Sigmoid colon (tissue), 7 donors: ENCODE results near the gene PRR20D. TPM values are rescaled to one million over a fixed set of nuclear protein-coding genes. Genes with fewer than 3 reads are reported as not detected.
A peak's percentile ranks its signal among the peaks of the same experiment; 100 is the strongest.
"Not testable (repeated sequence)": the region's sequence is repeated elsewhere in the genome, so short reads cannot be mapped to it uniquely, and the experiment has no call there.

Experiments used
- DNase-seq: peaks from one replicate; pipeline ENCODE4 v3.0.0-alpha.2; 2019
- H3K27ac ChIP-seq, 4 donors: fragments of 200-600 bp; sonication (generic); one replicate each; pipeline ENCODE4 v1.5.1; 2016 to 2019; ENCODE audit warnings: mild to moderate bottlenecking in 1 of 4
- H3K27me3 ChIP-seq, 3 donors: fragments of 200-600 bp; sonication (generic); one replicate each; pipeline ENCODE4 v1.5.1; 2019; ENCODE audit warnings: mild to moderate bottlenecking in 1 of 3
- H3K36me3 ChIP-seq, 4 donors: fragments of 200-600 bp; sonication (generic); one replicate each; pipeline ENCODE4 v1.5.1; 2016 to 2019
- H3K4me1 ChIP-seq, 4 donors: fragments of 200-600 bp; sonication (generic); one replicate each; pipeline ENCODE4 v1.5.1; 2017 to 2019
- H3K4me3 ChIP-seq, 4 donors: fragments of 200-600 bp; sonication (generic); one replicate each; pipeline ENCODE4 v1.5.1; 2017 to 2019; ENCODE audit warnings: mild to moderate bottlenecking in 2 of 4, moderate library complexity in 1 of 4
- H3K9me3 ChIP-seq, 4 donors: fragments of 200-600 bp in 3 of 4; sonication (generic) in 3 of 4; one replicate each; pipeline versions ENCODE4 v1.5.1 to v1.6.1; 2013 to 2019
- EP300 ChIP-seq, 4 donors: sonication (generic); formaldehyde crosslinking; IDR thresholded peaks; one replicate each; pipeline ENCODE4 v1.6.1; 2017; ENCODE audit warnings: antibody characterized with exemption in 4 of 4
- POLR2A ChIP-seq, 2 donors: fragments of 450-650 bp; IDR thresholded peaks; one replicate each; pipeline ENCODE4 v1.6.1; 2016; ENCODE audit warnings: antibody characterized with exemption in 2 of 2, mild to moderate bottlenecking in 2 of 2, moderate library complexity in 2 of 2
- POLR2AphosphoS5 ChIP-seq, 4 donors: sonication (generic); formaldehyde crosslinking; IDR thresholded peaks; one replicate each; pipeline ENCODE4 v1.6.1; 2017; ENCODE audit warnings: antibody characterized with exemption in 4 of 4
- WGBS, 2 donors: extraction: QIAGEN DNeasy Blood & Tissue Kit; methylation state at CpG; one replicate each; pipeline ENCODE4 v1.1.7; 2013; 5-methylcytosine and 5-hydroxymethylcytosine counted together
- intact Hi-C: fragments of 100-400 bp; cut with DNase I; formaldehyde crosslinking; loops from one replicate; pipeline ENCODE4 v1.15.1; 2023
- polyA plus RNA-seq, 3 donors: library from polyadenylated mRNA; stranded (reverse); fragments of 200-250 nt; gene quantifications; one replicate each; pipeline ENCODE4 v1.2.3, GENCODE V29; 2013
- total RNA-seq, 4 donors: library from RNA; depleted of rRNA; stranded (reverse); fragments of >200 nt; gene quantifications; one replicate each; pipeline ENCODE4 v1.1.0, GENCODE V29; 2016
- TF ChIP-seq, protein P1 (sequence below), 4 experiments: fragments of 450-650 bp in 3 of 4; fragments of 200-600 bp in 1 of 4; IDR thresholded peaks; one replicate each; pipeline ENCODE4 v1.5.1; 2016 to 2019; ENCODE audit warnings: antibody characterized with exemption in 4 of 4, mild to moderate bottlenecking in 3 of 4, moderate library complexity in 2 of 4
- donor health status: healthy with polysubstance abuse.
- donor health status: Bipolar disorder and iron deficiency.
- donor health status: healthy.

Gene PRR20D
- total and polyA plus RNA-seq, 7 donors, result not detected

DNA sequence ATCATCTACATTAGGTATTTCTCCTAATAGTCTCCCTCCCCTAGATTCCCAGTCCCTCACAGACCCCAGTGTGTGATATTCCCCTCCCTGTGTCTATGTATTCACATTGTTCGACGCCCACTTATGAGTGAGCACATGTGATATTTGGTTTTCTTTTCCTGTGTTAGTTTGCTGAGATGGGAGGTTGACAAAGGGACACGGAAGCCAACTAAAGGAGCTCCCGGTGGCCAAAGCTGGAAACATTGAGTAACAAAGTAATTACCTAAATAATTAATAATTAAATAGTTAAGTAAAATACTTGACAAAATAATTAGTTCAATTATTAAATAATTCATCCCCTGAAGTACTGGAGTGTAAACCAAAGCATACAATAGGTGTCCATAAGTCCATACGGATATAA is 21.4 kb upstream of the PRR20D start:
- no peaks in the 10 kb centered on the region for H3K4me1 ChIP-seq
- no peaks in the 10 kb centered on the region for H3K27me3 ChIP-seq
- H3K4me3 ChIP-seq, result no peak overlapping the region
- TF ChIP-seq POLR2A (IDR thresholded peaks at IDR 0.05) (no peak), POLR2AphosphoS5 (IDR thresholded peaks at IDR 0.05) (no peak), EP300 (IDR thresholded peaks at IDR 0.05) (no peak)
- TF ChIP-seq, protein P1, sequence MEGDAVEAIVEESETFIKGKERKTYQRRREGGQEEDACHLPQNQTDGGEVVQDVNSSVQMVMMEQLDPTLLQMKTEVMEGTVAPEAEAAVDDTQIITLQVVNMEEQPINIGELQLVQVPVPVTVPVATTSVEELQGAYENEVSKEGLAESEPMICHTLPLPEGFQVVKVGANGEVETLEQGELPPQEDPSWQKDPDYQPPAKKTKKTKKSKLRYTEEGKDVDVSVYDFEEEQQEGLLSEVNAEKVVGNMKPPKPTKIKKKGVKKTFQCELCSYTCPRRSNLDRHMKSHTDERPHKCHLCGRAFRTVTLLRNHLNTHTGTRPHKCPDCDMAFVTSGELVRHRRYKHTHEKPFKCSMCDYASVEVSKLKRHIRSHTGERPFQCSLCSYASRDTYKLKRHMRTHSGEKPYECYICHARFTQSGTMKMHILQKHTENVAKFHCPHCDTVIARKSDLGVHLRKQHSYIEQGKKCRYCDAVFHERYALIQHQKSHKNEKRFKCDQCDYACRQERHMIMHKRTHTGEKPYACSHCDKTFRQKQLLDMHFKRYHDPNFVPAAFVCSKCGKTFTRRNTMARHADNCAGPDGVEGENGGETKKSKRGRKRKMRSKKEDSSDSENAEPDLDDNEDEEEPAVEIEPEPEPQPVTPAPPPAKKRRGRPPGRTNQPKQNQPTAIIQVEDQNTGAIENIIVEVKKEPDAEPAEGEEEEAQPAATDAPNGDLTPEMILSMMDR (IDR thresholded peaks at IDR 0.05), result no peak
- WGBS, 2 donors, result 93 to 94% methylated on average over 5 of the region's 5 CpGs
- H3K36me3 ChIP-seq, result no peaks in the 10 kb centered on the region
- intact Hi-C loops, result no loop called here
- DNase-seq, result no peak
- H3K9me3 ChIP-seq, result no peaks in the 10 kb centered on the region
- H3K27ac ChIP-seq, result no peak overlapping the region

DNA sequence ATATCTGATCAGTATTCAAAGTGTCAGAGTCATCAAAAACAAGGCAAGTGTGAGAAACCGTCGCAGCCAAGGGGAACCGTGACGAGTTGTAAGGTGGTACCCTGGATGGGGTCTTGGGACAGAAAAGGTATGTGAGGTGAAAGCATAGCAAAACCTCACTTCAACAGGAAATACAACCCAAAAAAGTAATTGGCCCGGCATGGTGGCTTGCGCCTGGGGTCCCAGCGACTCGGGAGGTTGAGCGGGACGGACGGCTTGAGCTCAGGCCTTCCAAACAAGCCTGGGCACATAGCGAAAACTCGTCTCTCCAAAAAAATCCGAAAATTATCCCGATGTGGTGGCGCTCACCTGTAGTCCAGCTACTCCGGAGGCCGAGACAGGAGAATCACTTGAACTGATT is 20.7 kb upstream of the PRR20D start:
- DNase-seq, H3K4me1 ChIP-seq, H3K27ac ChIP-seq, H3K4me3 ChIP-seq, H3K27me3 ChIP-seq, intact Hi-C loops, H3K36me3 ChIP-seq, H3K9me3 ChIP-seq: not testable (repeated sequence)
- WGBS, 2 donors, result 91 to 97% methylated on average over 7 to 14 of the region's 18 CpGs

DNA sequence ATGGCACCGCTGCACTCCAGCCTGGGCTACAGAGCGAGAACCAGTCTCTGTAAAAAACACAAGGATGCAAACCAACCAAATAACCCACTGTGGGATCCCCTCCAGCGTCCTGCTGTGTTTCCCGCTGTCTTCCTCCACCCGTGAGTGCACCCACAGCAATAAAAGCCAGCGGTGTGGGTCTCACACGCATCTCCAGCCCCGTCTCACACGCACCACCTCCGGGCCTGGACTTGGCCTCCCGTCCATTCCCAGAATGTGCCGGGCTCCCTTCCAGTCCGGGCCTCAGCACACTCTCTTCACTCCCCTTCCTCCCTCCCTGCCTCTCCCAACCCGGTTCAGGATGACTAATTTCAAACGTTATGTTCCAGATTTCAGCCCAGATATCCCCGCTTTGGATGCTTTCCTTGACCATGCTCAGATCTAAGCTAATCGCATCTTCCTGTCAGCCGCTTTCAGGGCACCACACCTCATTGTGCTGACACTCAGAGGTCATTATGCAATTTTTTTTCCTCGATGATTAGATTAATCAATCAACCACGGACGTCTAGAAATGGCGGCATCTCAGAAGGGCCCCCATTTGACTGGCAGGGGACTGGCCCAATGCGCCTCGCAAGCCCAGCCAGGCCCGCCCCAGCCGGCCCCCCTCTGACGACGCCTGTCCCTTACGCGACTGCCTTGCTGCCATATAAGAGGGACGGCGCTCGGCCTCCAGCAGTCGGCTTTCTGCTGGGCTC is 20.0 kb upstream of the PRR20D start, which contains the start of gene PRR20A:
PRR20A (plus strand) TSS at position 684 of the 734 bp plus-strand sequence. CDS start 387 bp downstream, outside the sequence.
- intact Hi-C loops, H3K4me3 ChIP-seq, H3K27me3 ChIP-seq, DNase-seq, H3K9me3 ChIP-seq, H3K36me3 ChIP-seq, H3K4me1 ChIP-seq, H3K27ac ChIP-seq: not testable (repeated sequence)
- WGBS, 2 donors, result 96 to 98% methylated on average over 10 to 13 of the region's 34 CpGs

DNA sequence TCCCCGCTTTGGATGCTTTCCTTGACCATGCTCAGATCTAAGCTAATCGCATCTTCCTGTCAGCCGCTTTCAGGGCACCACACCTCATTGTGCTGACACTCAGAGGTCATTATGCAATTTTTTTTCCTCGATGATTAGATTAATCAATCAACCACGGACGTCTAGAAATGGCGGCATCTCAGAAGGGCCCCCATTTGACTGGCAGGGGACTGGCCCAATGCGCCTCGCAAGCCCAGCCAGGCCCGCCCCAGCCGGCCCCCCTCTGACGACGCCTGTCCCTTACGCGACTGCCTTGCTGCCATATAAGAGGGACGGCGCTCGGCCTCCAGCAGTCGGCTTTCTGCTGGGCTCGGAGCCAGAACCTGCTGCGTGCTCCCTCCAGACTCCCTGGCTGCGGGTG is 13.2 kb upstream of the PRR20D start, which contains the start of gene PRR20B:
PRR20B (plus strand) TSS at position 301 of the 400 bp plus-strand sequence. CDS start 387 bp downstream, outside the sequence.
- H3K4me1 ChIP-seq, H3K27me3 ChIP-seq, H3K36me3 ChIP-seq, DNase-seq, H3K4me3 ChIP-seq, intact Hi-C loops, H3K27ac ChIP-seq, H3K9me3 ChIP-seq: not testable (repeated sequence)
- WGBS, 2 donors, result no CpG with 5 or more reads among the region's 22 CpGs

DNA sequence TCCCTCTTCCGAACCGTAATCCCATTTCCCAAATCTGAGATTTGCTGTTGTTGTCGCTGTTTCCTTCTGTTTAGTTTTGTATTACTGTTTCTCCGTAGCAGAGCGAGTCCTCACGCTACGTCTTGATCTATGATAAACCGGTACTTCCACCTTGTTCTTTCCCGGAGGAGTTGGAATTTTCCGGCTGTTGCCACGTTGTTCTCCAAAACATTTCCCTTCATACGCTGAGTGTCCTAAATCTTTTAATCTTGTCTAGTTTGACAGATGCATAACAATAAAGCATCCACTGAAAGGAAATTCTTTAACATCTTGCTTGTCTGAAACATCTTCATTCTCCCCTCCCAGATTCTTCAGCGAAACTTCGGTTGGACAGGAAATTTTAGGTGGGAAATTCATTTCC is 12.3 kb upstream of the PRR20D start:
- intact Hi-C loops, H3K36me3 ChIP-seq, H3K27me3 ChIP-seq, H3K4me3 ChIP-seq, H3K9me3 ChIP-seq, H3K27ac ChIP-seq, H3K4me1 ChIP-seq: not testable (repeated sequence)
- DNase-seq, result peak; percentile 29
- WGBS, 2 donors, result 96% methylated on average over 6 of the region's 14 CpGs

DNA sequence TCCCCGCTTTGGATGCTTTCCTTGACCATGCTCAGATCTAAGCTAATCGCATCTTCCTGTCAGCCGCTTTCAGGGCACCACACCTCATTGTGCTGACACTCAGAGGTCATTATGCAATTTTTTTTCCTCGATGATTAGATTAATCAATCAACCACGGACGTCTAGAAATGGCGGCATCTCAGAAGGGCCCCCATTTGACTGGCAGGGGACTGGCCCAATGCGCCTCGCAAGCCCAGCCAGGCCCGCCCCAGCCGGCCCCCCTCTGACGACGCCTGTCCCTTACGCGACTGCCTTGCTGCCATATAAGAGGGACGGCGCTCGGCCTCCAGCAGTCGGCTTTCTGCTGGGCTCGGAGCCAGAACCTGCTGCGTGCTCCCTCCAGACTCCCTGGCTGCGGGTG is 6.7 kb upstream of the PRR20D start, which contains the start of gene PRR20C:
PRR20C (plus strand) TSS at position 301 of the 400 bp plus-strand sequence. CDS start 387 bp downstream, outside the sequence.
- DNase-seq, H3K9me3 ChIP-seq, H3K4me1 ChIP-seq, intact Hi-C loops, H3K27ac ChIP-seq, H3K36me3 ChIP-seq, H3K27me3 ChIP-seq, H3K4me3 ChIP-seq: not testable (repeated sequence)
- no CpG with 5 or more reads among the region's 22 CpGs for WGBS, 2 donors

DNA sequence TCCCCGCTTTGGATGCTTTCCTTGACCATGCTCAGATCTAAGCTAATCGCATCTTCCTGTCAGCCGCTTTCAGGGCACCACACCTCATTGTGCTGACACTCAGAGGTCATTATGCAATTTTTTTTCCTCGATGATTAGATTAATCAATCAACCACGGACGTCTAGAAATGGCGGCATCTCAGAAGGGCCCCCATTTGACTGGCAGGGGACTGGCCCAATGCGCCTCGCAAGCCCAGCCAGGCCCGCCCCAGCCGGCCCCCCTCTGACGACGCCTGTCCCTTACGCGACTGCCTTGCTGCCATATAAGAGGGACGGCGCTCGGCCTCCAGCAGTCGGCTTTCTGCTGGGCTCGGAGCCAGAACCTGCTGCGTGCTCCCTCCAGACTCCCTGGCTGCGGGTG is 6.5 kb downstream of the PRR20D start, which contains the start of gene PRR20E:
PRR20E (plus strand) TSS at position 301 of the 400 bp plus-strand sequence. CDS start 387 bp downstream, outside the sequence.
- H3K4me1 ChIP-seq, intact Hi-C loops, H3K4me3 ChIP-seq, H3K36me3 ChIP-seq, DNase-seq, H3K9me3 ChIP-seq, H3K27me3 ChIP-seq, H3K27ac ChIP-seq: not testable (repeated sequence)
- WGBS, 2 donors, result no CpG with 5 or more reads among the region's 22 CpGs

DNA sequence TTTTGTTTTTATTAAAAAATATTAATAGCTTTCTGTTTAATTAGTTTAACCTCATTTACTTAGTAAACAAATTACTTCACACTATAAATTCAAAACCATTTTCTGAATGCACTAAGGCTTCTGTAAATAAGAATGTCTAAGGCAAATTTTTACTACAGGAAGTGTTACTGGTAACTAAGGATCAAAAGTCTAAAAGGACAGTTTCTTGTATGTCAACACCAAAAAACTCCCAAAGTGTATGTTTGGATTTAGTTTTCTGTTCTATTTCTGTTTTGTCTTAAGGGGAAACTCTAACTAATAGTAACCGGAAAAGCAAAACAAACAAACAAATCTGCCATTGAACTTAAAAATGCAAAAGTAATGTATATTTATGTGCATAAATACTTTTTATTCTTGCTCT is 31.2 kb downstream of the PRR20D start:
- TF ChIP-seq, protein P1 (IDR thresholded peaks at IDR 0.05), result no peak
- H3K27me3 ChIP-seq, result no peaks in the 10 kb centered on the region
- H3K36me3 ChIP-seq, result no peaks in the 10 kb centered on the region
- no peak overlapping the region for H3K27ac ChIP-seq
- no peak for DNase-seq
- no peaks in the 10 kb centered on the region for H3K4me1 ChIP-seq
- 87 to 91% methylated on average over 1 of the region's 1 CpG for WGBS, 2 donors
- H3K9me3 ChIP-seq, result no peaks in the 10 kb centered on the region
- H3K4me3 ChIP-seq, result no peak overlapping the region
- intact Hi-C loops, result no loop called here
